ENCODE data around the gene PHKB.

DNA sequence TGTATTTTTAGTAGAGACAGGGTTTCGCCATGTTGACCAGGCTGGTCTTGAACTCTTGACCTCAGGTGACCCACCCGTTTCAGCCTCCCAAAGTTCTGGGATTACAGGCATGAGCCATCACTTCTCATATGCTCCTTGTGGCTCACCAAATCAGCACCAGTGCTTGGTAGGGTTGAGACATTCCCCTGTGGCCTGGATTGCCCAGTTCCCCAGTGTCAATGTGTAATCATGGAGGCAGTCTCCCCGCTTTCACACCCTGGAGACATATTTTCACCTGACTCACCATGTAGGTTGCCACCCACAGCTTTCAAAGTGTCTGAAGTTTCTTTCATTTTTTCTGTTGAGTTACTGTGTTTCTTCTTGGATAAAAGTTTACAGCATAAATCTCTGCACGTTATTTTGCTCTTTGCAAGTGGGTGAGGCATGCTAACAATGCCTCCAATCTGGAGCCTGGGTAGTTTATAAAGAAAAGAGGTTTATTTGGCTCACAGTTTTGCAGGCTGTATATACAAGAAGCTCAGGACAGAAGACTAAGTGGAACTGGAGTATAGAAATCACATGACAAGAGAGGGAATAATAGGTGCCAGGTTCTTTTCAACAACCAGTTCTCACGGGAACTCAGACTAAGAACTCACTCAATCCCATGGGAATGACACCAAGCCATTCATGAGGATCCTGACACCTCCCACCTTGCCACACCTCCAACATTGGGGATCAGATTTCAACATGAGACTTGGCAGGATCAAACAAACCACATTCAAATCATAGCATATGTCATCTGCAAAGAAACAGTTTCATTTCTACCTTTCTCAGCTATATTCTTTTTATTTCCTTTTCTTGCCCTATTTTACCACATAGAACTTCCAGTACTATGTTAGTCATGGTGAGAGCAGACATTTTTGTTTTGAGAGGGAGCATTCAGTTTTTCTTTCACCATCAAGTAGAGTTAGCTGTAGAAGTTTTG is 113.2 kb downstream of the PHKB start:
- TF ChIP-seq, protein P1, sequence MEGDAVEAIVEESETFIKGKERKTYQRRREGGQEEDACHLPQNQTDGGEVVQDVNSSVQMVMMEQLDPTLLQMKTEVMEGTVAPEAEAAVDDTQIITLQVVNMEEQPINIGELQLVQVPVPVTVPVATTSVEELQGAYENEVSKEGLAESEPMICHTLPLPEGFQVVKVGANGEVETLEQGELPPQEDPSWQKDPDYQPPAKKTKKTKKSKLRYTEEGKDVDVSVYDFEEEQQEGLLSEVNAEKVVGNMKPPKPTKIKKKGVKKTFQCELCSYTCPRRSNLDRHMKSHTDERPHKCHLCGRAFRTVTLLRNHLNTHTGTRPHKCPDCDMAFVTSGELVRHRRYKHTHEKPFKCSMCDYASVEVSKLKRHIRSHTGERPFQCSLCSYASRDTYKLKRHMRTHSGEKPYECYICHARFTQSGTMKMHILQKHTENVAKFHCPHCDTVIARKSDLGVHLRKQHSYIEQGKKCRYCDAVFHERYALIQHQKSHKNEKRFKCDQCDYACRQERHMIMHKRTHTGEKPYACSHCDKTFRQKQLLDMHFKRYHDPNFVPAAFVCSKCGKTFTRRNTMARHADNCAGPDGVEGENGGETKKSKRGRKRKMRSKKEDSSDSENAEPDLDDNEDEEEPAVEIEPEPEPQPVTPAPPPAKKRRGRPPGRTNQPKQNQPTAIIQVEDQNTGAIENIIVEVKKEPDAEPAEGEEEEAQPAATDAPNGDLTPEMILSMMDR (IDR thresholded peaks at IDR 0.05) = no peak
- no peak for TF ChIP-seq POLR2A (IDR thresholded peaks at IDR 0.05)
- TF ChIP-seq POLR2AphosphoS5 (IDR thresholded peaks at IDR 0.05) = no peak
- TF ChIP-seq EP300 (IDR thresholded peaks at IDR 0.05; ENCODE audit: low read depth) = no peak
